Endometrial microvascular endothelial cells (primary cell): ENCODE results near the gene ARFGEF2. TPM values are rescaled to one million over a fixed set of nuclear protein-coding genes. Genes with fewer than 3 reads are reported as not detected.
"Not testable (repeated sequence)": the region's sequence is repeated elsewhere in the genome, so short reads cannot be mapped to it uniquely, and the experiment has no call there.

Experiments used
- in situ Hi-C: cut with HindIII; loops from 2 replicates; pipeline ENCODE4 v1.10.0; 2017; ENCODE audit warnings: low sequenced_read_pairs, low pct_unique_long_range_greater_than_20kb; ENCODE audit errors: inconsistent ontology term
- total RNA-seq: library from RNA; depleted of rRNA; stranded (reverse); fragments of >200 nt; gene quantifications from one replicate; pipeline ENCODE4 v1.2.3, GENCODE V29; 2015; ENCODE audit errors: inconsistent ontology term

Gene ARFGEF2
- total RNA-seq, 1 donor from 2014 or later = 37.3 TPM

DNA sequence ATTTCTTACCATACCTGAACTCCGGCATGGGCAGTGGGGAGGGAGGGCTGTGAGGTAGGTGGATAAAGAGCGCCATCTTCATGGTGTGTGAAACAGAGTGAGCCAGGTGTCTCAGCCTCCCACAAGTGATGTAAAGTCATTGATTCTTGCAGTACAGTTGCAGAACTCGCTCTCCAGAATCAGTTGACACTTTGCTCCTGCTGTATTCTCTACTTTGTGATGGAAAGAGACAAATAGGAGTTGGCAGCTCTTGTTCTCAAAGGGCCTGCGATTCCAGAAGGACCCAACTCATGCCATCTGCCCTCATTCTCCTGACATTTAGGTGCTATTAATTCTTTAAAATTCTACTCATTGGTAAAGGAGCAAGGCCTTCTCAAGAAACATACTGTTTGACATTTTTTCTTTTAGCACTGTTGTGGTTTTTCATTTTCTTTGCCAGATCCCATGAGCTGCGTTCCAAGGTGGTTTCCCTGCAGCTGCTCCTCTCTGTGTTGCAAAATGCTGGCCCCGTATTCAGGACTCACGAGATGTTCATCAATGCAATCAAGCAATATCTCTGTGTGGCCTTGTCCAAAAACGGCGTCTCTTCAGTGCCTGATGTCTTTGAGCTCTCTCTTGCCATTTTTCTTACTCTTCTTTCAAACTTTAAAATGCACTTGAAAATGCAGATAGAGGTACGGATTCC lies 49.3 kb downstream of the ARFGEF2 start:
- in situ Hi-C loops = no loop called here

DNA sequence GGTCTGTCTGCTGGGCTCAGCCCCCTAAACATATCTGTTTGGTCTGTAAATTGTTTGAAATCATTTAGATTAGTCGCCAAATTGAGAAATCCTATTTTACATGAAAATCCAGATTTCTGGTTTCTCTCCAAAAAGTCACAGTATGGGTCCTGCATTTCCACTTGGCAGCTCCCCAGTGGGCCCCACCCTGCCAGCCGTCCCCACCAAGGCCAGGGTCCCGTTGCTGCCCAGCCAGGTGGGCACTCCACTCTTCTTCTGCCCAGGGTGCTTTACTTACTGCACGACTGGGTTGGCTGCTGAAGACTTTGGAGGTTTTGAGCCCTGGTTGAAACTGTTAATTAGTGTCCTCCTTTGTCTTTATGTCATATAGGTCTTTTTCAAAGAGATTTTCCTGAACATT lies 50.4 kb downstream of the ARFGEF2 start:
- in situ Hi-C loops = no loop called here

DNA sequence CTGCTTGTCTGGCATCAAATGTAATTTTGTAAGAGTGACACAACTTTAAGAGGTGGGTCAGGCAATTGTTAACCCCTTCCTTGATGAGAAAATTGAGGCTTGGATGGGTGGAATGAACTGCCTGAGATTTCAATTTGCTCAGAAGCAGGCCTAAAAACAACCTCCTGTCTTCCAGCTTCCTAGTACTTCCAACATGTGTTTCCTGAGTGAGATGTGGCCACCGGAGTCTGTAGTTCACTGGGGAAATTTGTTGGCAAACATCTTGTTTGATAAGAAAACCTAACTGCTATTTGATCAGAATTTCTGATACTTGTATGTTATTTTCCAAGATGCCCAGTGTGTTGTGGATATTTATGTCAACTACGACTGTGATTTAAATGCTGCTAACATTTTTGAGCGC lies 51.3 kb downstream of the ARFGEF2 start:
- in situ Hi-C loops = no loop called here

DNA sequence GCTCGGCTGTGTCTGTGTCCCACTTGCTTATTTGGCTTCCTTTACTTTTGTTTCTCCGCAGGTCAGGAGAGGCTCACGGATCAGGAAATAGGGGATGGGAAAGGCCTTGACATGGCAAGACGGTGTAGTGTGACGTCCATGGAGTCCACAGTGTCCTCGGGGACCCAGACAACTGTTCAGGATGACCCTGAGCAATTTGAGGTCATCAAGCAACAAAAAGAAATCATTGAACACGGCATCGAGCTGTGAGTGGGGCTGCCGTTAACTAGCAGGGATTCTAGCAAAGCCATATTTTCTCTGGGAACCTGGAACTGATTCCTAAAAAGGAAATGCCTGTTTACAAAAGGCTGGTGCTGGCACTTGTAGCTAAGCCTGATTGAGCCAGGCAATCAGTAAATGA lies 54.4 kb downstream of the ARFGEF2 start:
- in situ Hi-C loops = no loop called here

DNA sequence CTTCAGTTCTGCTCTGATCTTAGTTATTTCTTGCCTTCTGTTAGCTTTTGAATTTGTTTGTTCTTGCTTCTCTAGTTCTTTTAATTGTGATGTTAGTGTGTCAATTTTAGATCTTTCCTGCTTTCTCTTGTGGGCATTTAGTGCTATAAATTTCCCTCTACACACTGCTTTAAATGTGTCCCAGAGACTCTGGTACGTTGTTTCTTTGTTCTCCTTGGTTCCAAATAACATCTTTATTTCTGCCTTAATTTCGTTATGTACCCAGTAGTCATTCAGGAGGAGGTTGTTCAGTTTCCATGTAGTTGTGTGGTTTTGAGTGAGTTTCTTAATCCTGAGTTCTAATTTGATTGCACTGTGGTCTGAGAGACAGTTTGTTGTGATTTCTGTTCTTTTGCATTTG lies 58.5 kb downstream of the ARFGEF2 start:
- in situ Hi-C loops = not testable (repeated sequence)

DNA sequence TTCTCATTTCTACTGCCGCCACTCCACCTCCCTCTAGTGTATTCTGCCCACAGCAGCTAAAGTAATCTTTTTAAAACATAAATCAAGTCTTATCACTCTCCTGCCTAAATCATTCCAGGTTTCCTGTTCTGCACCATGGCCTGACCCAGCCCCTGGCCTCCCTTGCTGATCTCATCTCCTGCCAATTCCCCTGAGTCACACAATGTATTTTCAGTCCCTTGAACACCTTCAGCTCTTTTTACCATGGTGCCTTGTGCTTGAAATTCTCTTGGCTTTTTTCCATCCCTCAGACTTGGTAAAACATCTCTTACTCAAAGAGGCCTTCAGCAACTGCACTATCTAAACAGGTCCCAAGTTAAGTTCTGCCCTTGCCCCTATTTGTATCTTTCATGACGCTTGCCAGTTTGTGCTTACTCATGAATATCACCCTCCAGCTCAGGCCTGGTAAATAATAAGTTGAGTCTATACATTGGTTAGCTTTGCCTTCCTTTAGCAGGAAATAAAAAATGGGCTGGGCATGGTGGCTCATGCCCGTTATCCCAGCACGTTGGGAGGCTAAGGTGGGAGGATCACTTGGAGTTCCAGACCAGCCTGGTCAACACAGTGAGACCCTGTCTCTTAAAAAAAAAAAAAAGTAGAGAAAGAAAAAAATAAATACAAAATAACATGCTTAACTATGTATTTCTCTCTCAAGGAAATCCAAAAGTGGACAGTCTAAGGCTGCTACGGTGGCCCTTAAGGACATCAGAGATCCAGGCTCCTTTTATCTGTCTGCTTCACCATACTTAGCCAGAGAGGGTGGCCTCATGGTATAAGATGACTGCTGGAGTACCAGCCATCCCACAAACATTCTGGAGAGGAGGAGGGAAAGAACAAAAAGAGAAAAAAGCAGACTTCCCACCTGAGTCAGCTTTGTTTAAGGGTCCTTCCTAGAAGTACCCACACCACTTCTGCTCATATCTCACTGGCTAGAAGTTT lies 62.2 kb downstream of the ARFGEF2 start:
- in situ Hi-C loops = no loop called here

DNA sequence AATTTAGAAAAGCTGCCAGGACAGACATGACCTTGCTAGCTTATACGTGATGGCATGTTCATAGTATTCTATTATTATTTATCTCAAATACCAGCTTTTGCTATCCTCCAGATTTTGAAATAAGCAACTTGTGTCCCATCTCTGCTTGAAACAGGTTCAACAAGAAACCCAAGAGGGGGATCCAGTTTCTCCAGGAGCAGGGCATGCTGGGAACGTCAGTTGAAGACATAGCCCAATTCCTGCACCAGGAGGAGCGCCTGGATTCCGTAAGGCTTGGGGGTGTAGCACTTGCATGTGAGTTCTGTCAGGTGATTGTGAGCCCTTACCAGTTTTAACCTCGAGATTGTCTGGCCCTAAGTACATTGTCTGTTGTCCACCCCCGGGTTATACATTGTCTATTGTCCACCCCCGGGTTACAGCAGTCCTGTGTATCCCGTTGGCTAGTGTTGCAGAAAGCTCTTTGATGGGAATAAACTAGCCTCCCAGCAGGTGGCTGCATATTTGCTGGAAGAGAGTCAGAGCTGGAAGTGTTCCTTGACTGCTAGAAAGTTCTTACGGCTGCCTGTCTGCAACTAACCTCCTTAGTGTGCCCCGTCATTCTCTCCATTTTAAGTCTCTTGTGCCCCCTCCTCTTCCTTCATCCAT lies 63.2 kb downstream of the ARFGEF2 start:
- in situ Hi-C loops = no loop called here

DNA sequence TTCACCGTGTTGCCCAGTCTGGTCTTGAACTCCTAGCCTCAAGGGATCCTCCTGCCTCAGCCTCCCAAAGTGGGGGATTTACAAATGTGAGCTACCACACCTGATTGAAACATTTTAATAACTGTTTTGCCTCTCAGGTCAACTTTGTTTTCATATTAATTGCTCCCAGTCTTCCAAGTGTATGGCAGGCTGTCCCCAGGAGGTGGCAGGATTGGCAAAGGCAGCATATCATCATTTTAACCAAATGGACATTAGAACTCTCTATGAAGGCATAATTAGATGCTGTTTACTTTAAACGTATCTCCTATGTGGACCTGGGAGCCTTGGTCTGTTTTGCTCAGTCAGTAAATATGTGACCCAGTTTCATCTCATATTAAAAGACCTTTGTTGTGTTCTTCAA lies 65.4 kb downstream of the ARFGEF2 start:
- in situ Hi-C loops = no loop called here

DNA sequence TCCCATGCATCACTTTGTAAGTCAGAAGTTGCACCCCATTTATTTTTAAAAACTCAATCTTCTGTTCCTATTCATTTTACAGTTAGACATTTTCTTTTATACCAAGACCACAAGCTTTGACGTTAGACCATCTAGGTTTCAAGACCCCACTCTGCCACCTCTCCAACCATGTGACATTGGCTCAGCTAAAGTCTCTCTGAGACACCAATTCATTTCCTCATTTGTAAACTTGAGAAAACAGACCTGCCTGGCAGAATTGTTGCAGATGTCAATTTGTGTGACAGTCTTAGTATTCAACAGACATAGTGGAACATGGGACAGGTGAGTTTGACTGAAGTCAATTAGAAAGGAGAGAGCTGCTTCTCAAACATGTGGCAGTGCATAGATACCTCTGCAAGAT lies 69.0 kb downstream of the ARFGEF2 start:
- in situ Hi-C loops = no loop called here

DNA sequence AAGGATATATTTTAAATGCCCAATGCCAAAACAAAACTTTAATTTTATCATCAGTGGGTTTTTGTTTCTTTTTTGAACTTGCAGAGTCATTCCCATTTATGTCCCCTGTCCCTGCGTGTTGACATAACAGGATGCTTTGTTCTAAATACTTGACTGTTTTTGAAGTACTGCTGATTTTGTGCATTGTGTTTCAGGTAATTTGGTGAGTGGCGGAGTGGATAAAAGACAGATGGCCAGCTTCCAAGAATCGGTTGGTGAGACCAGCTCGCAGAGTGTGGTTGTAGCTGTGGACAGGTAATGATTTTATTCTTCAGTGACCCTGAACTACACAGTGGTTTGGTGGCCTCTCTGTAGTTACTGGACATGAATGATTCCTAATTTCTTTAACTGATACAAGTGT lies 74.1 kb downstream of the ARFGEF2 start:
- in situ Hi-C loops = no loop called here

DNA sequence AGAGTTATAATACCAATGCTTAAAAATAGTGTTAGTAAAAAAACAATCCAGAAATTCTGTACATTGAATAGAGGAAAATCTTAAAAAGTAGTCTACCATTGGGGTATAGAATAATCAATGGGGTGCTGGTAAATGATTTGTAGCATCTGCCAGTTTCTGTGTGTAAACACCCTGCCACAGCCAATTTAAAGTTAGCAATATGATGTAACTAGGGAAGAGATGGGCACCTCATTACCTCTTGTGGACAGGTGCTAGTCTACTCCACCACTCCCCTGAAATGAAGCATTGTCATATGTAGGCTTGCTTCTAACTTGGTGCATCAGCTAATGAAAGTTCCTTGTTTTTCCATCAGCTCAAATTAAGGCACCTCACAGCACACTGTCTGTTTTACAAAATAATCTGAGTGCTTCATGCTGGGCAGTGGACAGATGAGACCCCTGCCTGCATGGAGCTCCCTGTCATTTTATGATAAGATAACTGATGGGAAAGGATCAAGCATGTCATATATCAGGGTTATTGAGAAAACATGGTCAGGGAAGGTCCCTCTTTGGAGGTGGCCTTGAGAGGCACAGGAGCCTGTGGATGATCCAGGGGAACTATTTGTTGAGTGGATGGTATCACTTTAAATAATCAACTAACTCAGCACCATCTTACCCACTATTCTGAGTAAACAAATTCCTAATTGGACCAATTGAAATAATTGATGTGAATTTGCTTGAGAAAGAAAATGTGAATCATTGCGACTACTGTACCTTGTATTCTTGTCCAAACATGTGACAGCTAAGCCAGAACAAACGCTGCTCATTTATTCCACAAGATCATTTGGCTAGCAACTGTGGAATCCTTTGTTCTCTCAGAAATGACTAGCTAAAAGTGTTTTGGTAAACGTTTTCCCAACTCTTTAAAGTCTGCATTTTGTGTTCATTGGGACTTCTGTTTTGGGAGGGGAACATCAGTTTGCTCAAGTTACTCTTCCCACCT lies 78.7 kb downstream of the ARFGEF2 start:
- in situ Hi-C loops = no loop called here

DNA sequence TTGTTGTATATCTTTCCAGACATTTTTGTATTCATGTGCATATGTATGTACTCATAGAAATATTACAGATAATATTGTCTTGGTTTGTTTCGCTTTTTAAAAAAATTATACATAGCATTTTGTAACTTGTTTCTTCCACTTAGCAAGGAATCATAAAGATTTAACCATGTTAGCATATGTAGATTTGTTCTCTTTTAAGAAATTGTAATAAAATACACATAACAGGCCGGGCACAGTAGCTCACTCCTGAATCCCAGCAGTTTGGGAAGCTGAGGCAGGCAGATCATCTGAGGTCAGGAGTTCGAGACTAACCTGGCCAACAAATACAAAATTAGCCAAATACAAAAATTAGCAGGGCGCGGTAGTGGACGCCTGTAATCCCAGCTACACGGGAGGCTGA lies 80.2 kb downstream of the ARFGEF2 start:
- in situ Hi-C loops = no loop called here

DNA sequence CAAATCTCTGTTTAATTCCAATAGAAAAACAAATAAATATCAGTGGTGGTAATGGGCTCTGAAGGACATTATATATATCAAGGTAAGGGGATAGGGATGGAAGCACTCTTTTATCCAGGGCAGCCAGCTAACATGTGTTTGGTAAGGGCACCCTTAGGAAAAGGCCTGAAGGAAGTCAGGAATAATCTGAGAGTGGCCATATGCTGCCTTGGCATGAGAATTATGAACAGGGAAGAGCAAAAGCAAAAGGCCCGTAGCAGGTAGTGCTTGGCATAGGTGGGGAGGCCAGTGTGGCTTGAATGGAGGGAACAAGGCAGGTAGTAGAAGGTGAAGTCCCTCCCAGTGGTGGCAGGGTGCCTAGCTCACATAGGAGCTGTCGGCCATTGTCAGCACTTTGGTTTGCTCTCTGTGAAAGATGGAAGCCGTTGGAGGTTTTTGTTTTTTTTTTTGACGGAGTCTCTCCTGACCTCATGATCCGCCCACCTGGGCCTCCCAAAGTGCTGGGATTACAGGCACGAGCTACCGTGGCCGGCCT lies 85.0 kb downstream of the ARFGEF2 start:
- in situ Hi-C loops = no loop called here

DNA sequence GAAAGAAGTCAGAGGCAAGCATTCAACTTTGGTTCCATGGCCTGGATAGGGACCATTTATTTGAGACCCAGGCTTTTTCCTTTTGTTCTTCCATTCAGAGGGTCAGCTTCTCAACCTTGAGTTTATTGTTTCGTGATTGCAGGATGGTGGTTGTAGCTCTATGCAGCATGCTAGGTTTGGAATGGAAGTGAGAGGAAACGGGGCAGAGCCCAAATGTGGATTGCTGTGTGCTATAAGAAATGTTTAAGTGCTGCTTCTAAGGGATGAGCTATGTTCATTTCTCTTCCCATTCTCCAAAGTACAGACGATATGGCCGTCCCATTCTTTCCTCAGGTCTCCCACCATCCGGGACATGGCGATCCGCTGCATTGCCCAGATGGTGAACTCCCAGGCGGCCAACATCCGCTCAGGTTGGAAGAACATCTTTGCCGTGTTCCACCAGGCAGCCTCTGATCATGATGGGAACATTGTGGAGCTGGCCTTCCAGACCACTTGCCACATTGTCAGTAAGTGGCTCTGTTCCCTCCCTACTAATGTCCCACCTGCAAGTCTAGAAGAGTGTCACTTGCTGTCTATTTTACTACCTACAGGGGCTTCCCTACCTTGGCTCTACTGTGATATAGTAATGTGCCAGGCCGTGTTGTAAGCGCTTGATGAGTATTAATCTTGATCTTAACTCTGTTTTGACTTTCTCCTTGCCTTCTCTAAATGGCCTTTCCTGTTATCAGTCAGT lies 88.6 kb downstream of the ARFGEF2 start:
- in situ Hi-C loops = no loop called here

DNA sequence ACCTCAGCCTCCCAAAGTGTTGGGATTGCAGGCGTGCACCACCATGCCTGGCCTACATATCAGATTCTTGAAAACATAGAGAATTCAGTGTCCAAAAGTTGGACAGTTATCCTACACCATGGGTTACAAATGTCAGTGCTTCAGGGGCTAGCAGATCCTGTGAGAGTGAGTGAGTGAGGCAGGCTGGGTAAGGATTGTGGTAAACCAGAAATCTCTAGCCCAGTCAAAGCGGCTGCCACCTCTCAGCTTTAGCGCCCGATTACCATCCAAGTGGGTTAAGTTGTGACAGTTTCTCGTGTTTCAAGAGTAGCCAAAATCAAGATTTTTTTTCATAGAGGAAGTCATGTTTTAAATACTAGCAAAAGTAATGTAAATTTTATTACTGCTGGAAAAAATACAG lies 102.7 kb downstream of the ARFGEF2 start:
- in situ Hi-C loops = no loop called here

DNA sequence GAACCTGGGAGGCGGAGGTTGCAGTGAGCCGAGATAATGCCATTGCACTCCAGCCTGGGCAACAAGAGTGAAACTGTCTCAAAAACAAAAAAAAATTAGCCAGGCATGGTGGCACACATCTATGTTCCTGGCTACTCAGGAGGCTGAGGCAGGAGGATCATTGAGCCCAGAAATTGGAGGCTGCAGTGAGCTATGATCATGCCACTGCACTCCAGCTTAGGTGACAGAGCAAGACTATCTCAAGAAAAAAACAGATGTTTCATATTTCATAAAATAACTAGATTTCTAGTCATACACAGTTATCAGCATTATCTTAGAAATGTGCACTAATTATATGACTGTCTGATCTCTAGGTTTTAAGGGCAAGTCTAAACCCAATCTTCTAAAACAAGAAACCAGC lies 106.7 kb downstream of the ARFGEF2 start:
- in situ Hi-C loops = not testable (repeated sequence)

DNA sequence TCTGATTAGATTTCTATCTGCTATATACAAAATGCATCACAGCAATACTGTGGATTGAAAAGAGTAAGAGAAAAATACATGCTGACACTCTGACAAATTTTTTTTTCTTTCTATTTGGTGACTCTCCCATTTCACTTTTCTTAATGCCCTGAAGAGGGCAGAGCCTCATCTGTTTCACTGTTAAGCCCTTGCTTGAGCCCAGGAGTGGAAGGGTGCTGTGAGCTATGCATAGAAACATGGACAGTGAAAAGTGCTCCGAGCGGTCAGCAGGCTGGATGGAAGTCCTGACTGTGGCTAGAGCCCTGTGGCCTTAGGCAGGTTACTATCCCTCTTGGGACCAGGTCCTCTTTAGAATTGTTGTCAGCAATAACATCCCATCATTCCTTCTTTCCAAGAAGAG lies 107.2 kb downstream of the ARFGEF2 start:
- in situ Hi-C loops = no loop called here

DNA sequence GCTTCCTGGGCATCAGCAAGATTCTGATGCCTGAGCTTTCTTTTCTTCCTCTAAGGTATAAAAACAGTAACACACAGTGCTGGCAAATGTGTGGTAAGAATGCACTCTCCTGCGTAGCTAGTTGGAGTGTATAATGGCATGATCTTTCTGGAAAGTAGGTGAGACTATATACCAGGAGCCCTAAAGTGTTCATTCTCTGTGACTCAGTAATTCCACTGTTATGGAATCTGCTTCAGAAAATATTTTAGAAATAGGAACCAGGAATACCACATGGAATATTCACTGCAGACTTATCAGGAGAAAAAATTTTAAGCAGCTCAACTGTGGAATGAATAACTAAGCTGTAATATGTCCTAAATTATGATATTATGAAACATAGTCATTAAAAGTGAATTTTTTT lies 107.7 kb downstream of the ARFGEF2 start:
- in situ Hi-C loops = no loop called here
